Activated naive CD8-positive, alpha-beta T cell treated with anti-CD3 and anti-CD28 coated beads, Interleukin-2, amount 50 U/mL, for 24 hours (primary cell): ENCODE measurements around the gene HRH1.
"Not testable (repeated sequence)": the region's sequence is repeated elsewhere in the genome, so short reads cannot be mapped to it uniquely, and the experiment has no call there.

Experiments used
- ATAC-seq: fragments of 150-1000 bp; cut with Tn5 transposase; one replicate; pipeline ENCODE4 v1.10.0; 2021
- DNase-seq: peaks from one replicate; pipeline ENCODE4 v3.0.0; 2021
- H3K27ac Mint-ChIP-seq: one replicate; pipeline ENCODE4 v1.8.0; 2021; ENCODE audit warnings: mild to moderate bottlenecking, mixed read lengths
- H3K27me3 Mint-ChIP-seq: one replicate; pipeline ENCODE4 v1.8.0; 2021; ENCODE audit warnings: mixed read lengths
- H3K36me3 Mint-ChIP-seq: one replicate; pipeline ENCODE4 v1.8.0; 2021; ENCODE audit warnings: low read depth, mixed read lengths
- H3K4me1 Mint-ChIP-seq: one replicate; pipeline ENCODE4 v1.8.0; 2021; ENCODE audit warnings: mixed read lengths
- H3K4me3 Mint-ChIP-seq: one replicate; pipeline ENCODE4 v1.8.0; 2021; ENCODE audit warnings: mild to moderate bottlenecking, moderate library complexity, mixed read lengths
- H3K9me3 Mint-ChIP-seq: one replicate; pipeline ENCODE4 v1.8.0; 2021; ENCODE audit warnings: mixed read lengths

HRH1 gene

GRCh38 chr3:11245276-11245675, 91.0 kb downstream of the HRH1 start:
- Mint-ChIP-seq H3K9me3 (peaks cover 6% of the 10 kb centered on the region), H3K27ac (no peak overlapping the region), H3K36me3 (peaks cover 4% of the 10 kb centered on the region), H3K27me3 (peaks cover 2% of the 10 kb centered on the region), H3K4me1 (peaks cover 18% of the 10 kb centered on the region), H3K4me3 (no peak overlapping the region)
- DNase-seq (no peak), ATAC-seq (no peak)

GRCh38 chr3:11245827-11246662, 91.8 kb downstream of the HRH1 start:
- Mint-ChIP-seq H3K27me3 (peaks cover 2% of the 10 kb centered on the region), H3K9me3 (no peaks in the 10 kb centered on the region), H3K27ac (no peak overlapping the region), H3K4me3 (no peak overlapping the region), H3K36me3 (no peaks in the 10 kb centered on the region), H3K4me1 (peaks cover 17% of the 10 kb centered on the region)
- DNase-seq: no peak
- no peak for ATAC-seq

GRCh38 chr3:11246663-11246970, 92.3 kb downstream of the HRH1 start:
- Mint-ChIP-seq H3K4me3 (no peak overlapping the region), H3K9me3 (no peaks in the 10 kb centered on the region), H3K36me3 (no peaks in the 10 kb centered on the region), H3K27me3 (peaks cover 2% of the 10 kb centered on the region), H3K27ac (no peak overlapping the region), H3K4me1 (peaks cover 19% of the 10 kb centered on the region)
- ATAC-seq (no peak), DNase-seq (no peak)

- Mint-ChIP-seq H3K9me3 (no peaks in the 10 kb centered on the region), H3K27me3 (peaks cover 2% of the 10 kb centered on the region), H3K4me1 (peaks cover 23% of the 10 kb centered on the region), H3K27ac (no peak overlapping the region), H3K36me3 (no peaks in the 10 kb centered on the region), H3K4me3 (no peak overlapping the region)
- DNase-seq (no peak), ATAC-seq (no peak)
Observed at GRCh38 chr3:11247362-11247761, 93.1 kb downstream of the HRH1 start.

- H3K9me3 Mint-ChIP-seq: no peaks in the 10 kb centered on the region
- no peak for DNase-seq
- no peak overlapping the region for H3K27ac Mint-ChIP-seq
- H3K36me3 Mint-ChIP-seq: no peaks in the 10 kb centered on the region
- H3K27me3 Mint-ChIP-seq: no peaks in the 10 kb centered on the region
- H3K4me3 Mint-ChIP-seq: no peak overlapping the region
- ATAC-seq: no peak
- peaks cover 24% of the 10 kb centered on the region for H3K4me1 Mint-ChIP-seq
Observed at GRCh38 chr3:11248596-11248995, 94.3 kb downstream of the HRH1 start.

- Mint-ChIP-seq H3K4me1 (peaks cover 20% of the 10 kb centered on the region), H3K4me3 (peak overlapping the region; percentile 51), H3K27me3 (peaks cover 7% of the 10 kb centered on the region), H3K36me3 (no peaks in the 10 kb centered on the region), H3K9me3 (no peaks in the 10 kb centered on the region), H3K27ac (peak overlapping the region; percentile 72)
- ATAC-seq (peak; percentile 63), DNase-seq (no peak)
Observed at GRCh38 chr3:11250902-11251806, 96.9 kb downstream of the HRH1 start.

GRCh38 chr3:11251807-11252176, 97.5 kb downstream of the HRH1 start:
- Mint-ChIP-seq H3K4me3 (peak overlapping the region; percentile 51), H3K4me1 (peaks cover 20% of the 10 kb centered on the region), H3K9me3 (no peaks in the 10 kb centered on the region), H3K27me3 (peaks cover 7% of the 10 kb centered on the region), H3K36me3 (no peaks in the 10 kb centered on the region), H3K27ac (peak overlapping the region; percentile 72)
- ATAC-seq (no peak), DNase-seq (no peak)

GRCh38 chr3:11254876-11255275, 100.6 kb downstream of the HRH1 start:
- H3K27me3 Mint-ChIP-seq: peaks cover 7% of the 10 kb centered on the region
- H3K9me3 Mint-ChIP-seq: no peaks in the 10 kb centered on the region

GRCh38 chr3:11255537-11255936, 101.2 kb downstream of the HRH1 start:
- not testable (repeated sequence) for H3K4me3 Mint-ChIP-seq, DNase-seq, H3K9me3 Mint-ChIP-seq, H3K27ac Mint-ChIP-seq, H3K27me3 Mint-ChIP-seq, ATAC-seq, H3K36me3 Mint-ChIP-seq
- H3K4me1 Mint-ChIP-seq: peaks cover 18% of the 10 kb centered on the region

More at GRCh38 chr3:11254876-11255275, 100.6 kb downstream of the HRH1 start:
- H3K36me3 Mint-ChIP-seq: no peaks in the 10 kb centered on the region
- no peak overlapping the region for H3K4me3 Mint-ChIP-seq
- DNase-seq (no peak), ATAC-seq (no peak)
- H3K4me1 Mint-ChIP-seq: peaks cover 20% of the 10 kb centered on the region
- no peak overlapping the region for H3K27ac Mint-ChIP-seq

GRCh38 chr3:11258958-11259357, 104.7 kb downstream of the HRH1 start:
- no peaks in the 10 kb centered on the region for H3K9me3 Mint-ChIP-seq
- H3K36me3 Mint-ChIP-seq: no peaks in the 10 kb centered on the region
- DNase-seq (no peak), ATAC-seq (no peak)
- no peak overlapping the region for H3K4me3 Mint-ChIP-seq
- H3K4me1 Mint-ChIP-seq: no peaks in the 10 kb centered on the region
- peaks cover 13% of the 10 kb centered on the region for H3K27me3 Mint-ChIP-seq
- no peak overlapping the region for H3K27ac Mint-ChIP-seq

GRCh38 chr3:11260460-11260859, 106.2 kb downstream of the HRH1 start:
- H3K27me3 Mint-ChIP-seq: peaks cover 12% of the 10 kb centered on the region
- H3K4me1 Mint-ChIP-seq: no peaks in the 10 kb centered on the region
- no peaks in the 10 kb centered on the region for H3K36me3 Mint-ChIP-seq
- DNase-seq (no peak), ATAC-seq (no peak)
- no peaks in the 10 kb centered on the region for H3K9me3 Mint-ChIP-seq
- no peak overlapping the region for H3K4me3 Mint-ChIP-seq
- no peak overlapping the region for H3K27ac Mint-ChIP-seq

- no peak overlapping the region for H3K4me3 Mint-ChIP-seq
- ATAC-seq (no peak), DNase-seq (no peak)
- no peak overlapping the region for H3K27ac Mint-ChIP-seq
- H3K4me1 Mint-ChIP-seq: peaks cover 18% of the 10 kb centered on the region
- no peaks in the 10 kb centered on the region for H3K9me3 Mint-ChIP-seq
- H3K27me3 Mint-ChIP-seq: peaks cover 13% of the 10 kb centered on the region
- H3K36me3 Mint-ChIP-seq: peaks cover 2% of the 10 kb centered on the region
Observed at GRCh38 chr3:11269007-11269406, 114.7 kb downstream of the HRH1 start.

- Mint-ChIP-seq H3K27me3 (peaks cover 6% of the 10 kb centered on the region), H3K36me3 (peaks cover 30% of the 10 kb centered on the region), H3K27ac (peak within 1 kb of the TSS; percentile 96), H3K4me3 (peak within 1 kb of the TSS; percentile 86), H3K9me3 (peaks cover 12% of the 10 kb centered on the region), H3K4me1 (peaks cover 46% of the 10 kb centered on the region)
- peak; percentile 94 for ATAC-seq
- peak; percentile 98 for DNase-seq
Observed at GRCh38 chr3:11271986-11272904, 118.0 kb downstream of the HRH1 start, which contains the start of gene ATG7. ATG7 (plus strand) TSS chr3:11272397; CDS start chr3:11298696, 26,299 bp downstream.

- Mint-ChIP-seq H3K36me3 (peaks cover 35% of the 10 kb centered on the region), H3K4me1 (peaks cover 52% of the 10 kb centered on the region), H3K4me3 (peak overlapping the region; percentile 86), H3K9me3 (peaks cover 12% of the 10 kb centered on the region), H3K27ac (peak overlapping the region; percentile 96), H3K27me3 (peaks cover 2% of the 10 kb centered on the region)
- ATAC-seq (no peak), DNase-seq (no peak)
Observed at GRCh38 chr3:11272906-11273574, 118.7 kb downstream of the HRH1 start.
